Prostate gland (tissue), 2 donors: ENCODE results near the gene EML1.

Experiments
- CTCF ChIP-seq, 4 experiments: fragments of 200-600 bp in 2 of 4; fragments of 450-650 bp in 2 of 4; sonication (generic) in 2 of 4; IDR thresholded peaks; 1 replicate in 3 of 4; 2 replicates in 1 of 4; pipeline ENCODE4 v1.5.1; 2016 to 2019; ENCODE audit warnings: antibody characterized with exemption in 4 of 4, mild to moderate bottlenecking in 2 of 4, moderate library complexity in 2 of 4
- POLR2A ChIP-seq: fragments of 450-650 bp; IDR thresholded peaks from one replicate; pipeline ENCODE4 v1.6.1; 2016; ENCODE audit warnings: antibody characterized with exemption, mild to moderate bottlenecking

- TF ChIP-seq CTCF (IDR thresholded peaks at IDR 0.05) = peak in 1 of 4 experiments; percentile 9
- TF ChIP-seq POLR2A = no peak
These were observed 92.4 kb downstream of the EML1 start for GRCh38 chr14:99885649-99885958.
